Measurements from ENCODE around the gene BBLN. TPM values are rescaled to one million over a fixed set of nuclear protein-coding genes. Genes with fewer than 3 reads are reported as not detected.

The BBLN gene
- total RNA-seq, 2 experiments from 2014 or later, result 53.6 to 55.9 TPM

DNA sequence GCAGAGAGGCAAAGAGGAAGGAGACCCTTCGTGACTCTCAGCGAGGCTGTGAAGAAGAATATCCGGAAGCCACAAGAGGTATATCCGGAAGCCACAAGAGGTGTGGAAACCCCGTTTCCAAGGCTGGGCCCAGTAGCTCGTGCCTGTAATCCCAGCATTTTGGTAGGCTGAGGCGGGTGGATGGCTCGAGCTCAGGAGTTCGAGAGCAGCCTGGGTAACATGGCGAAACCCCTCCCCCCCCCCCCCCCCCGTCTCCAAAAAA, 612 bp upstream of the BBLN start:
- peak overlapping the region; percentile 89 for H3K4me3 Mint-ChIP-seq
- no peaks in the 10 kb centered on the region for H3K27me3 Mint-ChIP-seq
- Histone ChIP-seq H3K27ac (ENCODE audit: low read depth in 1 of 2, low read length in 2 of 2) (peak overlapping the region; percentile 48 to 86), H3K4me1 (ENCODE audit: insufficient read depth, low read length) (peaks cover 24% of the 10 kb centered on the region), H3K4me3 (ENCODE audit: low read length) (peak overlapping the region; percentile 97), H3K27me3 (ENCODE audit: control insufficient read depth in 1 of 2, insufficient read depth in 2 of 2, low read length in 2 of 2) (no peaks in the 10 kb centered on the region), H3K9me3 (ENCODE audit: control insufficient read depth in 1 of 2, insufficient read depth in 1 of 2, low read length in 2 of 2) (no peaks in the 10 kb centered on the region), H3K36me3 (ENCODE audit: insufficient read depth, low read length) (peaks cover 19% of the 10 kb centered on the region)
- peaks cover 20% of the 10 kb centered on the region for H3K4me1 Mint-ChIP-seq (ENCODE audit: low read depth)
- peak; percentile 61 for ATAC-seq (ENCODE audit: poor library complexity)
- TF ChIP-seq, protein P1, sequence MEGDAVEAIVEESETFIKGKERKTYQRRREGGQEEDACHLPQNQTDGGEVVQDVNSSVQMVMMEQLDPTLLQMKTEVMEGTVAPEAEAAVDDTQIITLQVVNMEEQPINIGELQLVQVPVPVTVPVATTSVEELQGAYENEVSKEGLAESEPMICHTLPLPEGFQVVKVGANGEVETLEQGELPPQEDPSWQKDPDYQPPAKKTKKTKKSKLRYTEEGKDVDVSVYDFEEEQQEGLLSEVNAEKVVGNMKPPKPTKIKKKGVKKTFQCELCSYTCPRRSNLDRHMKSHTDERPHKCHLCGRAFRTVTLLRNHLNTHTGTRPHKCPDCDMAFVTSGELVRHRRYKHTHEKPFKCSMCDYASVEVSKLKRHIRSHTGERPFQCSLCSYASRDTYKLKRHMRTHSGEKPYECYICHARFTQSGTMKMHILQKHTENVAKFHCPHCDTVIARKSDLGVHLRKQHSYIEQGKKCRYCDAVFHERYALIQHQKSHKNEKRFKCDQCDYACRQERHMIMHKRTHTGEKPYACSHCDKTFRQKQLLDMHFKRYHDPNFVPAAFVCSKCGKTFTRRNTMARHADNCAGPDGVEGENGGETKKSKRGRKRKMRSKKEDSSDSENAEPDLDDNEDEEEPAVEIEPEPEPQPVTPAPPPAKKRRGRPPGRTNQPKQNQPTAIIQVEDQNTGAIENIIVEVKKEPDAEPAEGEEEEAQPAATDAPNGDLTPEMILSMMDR (IDR thresholded peaks at IDR 0.05), result no peak
- DNase-seq, result peak; percentile 19 to 89 (median 46)
- POLR2A ChIA-PET, result interaction anchor here (0.6 to 4.4 kb wide), 11 partner anchors 10 to 394 kb away, joined by 3 to 29 read pairs (median 5); partner anchors contain the start of genes GOLGA2, NAIF1, PTGES2 and SWI5
- intact Hi-C loops (cut with DNase I, micrococcal nuclease), result loop anchor here in 1 of 2 experiments (10.0 kb wide), 1 partner anchor 935 kb away; no protein-coding TSS in a partner anchor
- CTCF ChIA-PET, result interaction anchor here (1.5 to 2.9 kb wide), 2 partner anchors 31 to 32 kb away, joined by 4 to 8 read pairs; partner anchors contain the start of gene CIZ1
- peaks cover 22% of the 10 kb centered on the region for H3K36me3 Mint-ChIP-seq (ENCODE audit: low read depth)
- no peaks in the 10 kb centered on the region for H3K9me3 Mint-ChIP-seq
- H3K27ac Mint-ChIP-seq, result peak overlapping the region; percentile 92

DNA sequence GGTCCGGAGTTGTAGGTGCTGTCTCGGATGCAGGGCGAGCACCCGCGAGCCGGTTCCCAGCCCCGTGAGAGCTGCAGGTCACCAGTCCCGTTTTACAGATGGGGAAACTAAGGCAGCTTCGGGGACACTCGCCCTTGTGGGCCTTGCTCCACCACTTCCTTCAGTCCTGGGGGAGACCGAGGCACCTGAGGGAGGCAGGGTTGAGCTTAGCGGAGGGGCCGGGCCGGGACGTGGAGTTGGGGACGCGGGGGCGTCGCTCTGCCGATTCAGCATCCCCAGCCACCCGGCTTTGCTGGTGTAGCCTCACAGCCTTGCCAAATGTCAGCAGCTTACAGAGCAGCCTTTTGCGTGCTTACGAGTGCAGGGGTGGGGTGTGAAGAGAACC, 530 bp downstream of the BBLN start:
- Histone ChIP-seq H3K36me3 (ENCODE audit: insufficient read depth, low read length) (peaks cover 22% of the 10 kb centered on the region), H3K4me1 (ENCODE audit: insufficient read depth, low read length) (peaks cover 24% of the 10 kb centered on the region), H3K27ac (ENCODE audit: low read depth in 1 of 2, low read length in 2 of 2) (peak overlapping the region; percentile 65 to 77), H3K4me3 (ENCODE audit: low read length) (peak overlapping the region; percentile 97), H3K9me3 (ENCODE audit: control insufficient read depth in 1 of 2, insufficient read depth in 1 of 2, low read length in 2 of 2) (no peaks in the 10 kb centered on the region), H3K27me3 (ENCODE audit: control insufficient read depth in 1 of 2, insufficient read depth in 2 of 2, low read length in 2 of 2) (no peaks in the 10 kb centered on the region)
- intact Hi-C loops (cut with DNase I, micrococcal nuclease), result loop anchor here (1.0 to 2.0 kb wide), 4 partner anchors 31 to 115 kb away; partner anchors contain the start of gene CIZ1 (in 1 of the 2)
- H3K36me3 Mint-ChIP-seq (ENCODE audit: low read depth), result peaks cover 25% of the 10 kb centered on the region
- H3K27me3 Mint-ChIP-seq, result no peaks in the 10 kb centered on the region
- no peaks in the 10 kb centered on the region for H3K9me3 Mint-ChIP-seq
- DNase-seq (peak in 9 of 14 experiments; percentile 12 to 62 (median 22)), ATAC-seq (ENCODE audit: poor library complexity) (peak; percentile 11)
- CTCF ChIA-PET, result interaction anchor here (0.6 to 2.9 kb wide), 4 partner anchors 30 to 1737 kb away, joined by 3 to 8 read pairs (median 3); partner anchors contain the start of gene CIZ1
- POLR2A ChIA-PET, result interaction anchor here (0.5 to 4.4 kb wide), 10 partner anchors 9 to 1731 kb away, joined by 3 to 29 read pairs (median 4); partner anchors contain the start of gene PTGES2
- H3K4me1 Mint-ChIP-seq (ENCODE audit: low read depth), result peaks cover 20% of the 10 kb centered on the region
- H3K27ac Mint-ChIP-seq, result peak overlapping the region; percentile 92
- peak overlapping the region; percentile 89 for H3K4me3 Mint-ChIP-seq
- TF ChIP-seq, protein P1 (IDR thresholded peaks at IDR 0.05), result no peak

DNA sequence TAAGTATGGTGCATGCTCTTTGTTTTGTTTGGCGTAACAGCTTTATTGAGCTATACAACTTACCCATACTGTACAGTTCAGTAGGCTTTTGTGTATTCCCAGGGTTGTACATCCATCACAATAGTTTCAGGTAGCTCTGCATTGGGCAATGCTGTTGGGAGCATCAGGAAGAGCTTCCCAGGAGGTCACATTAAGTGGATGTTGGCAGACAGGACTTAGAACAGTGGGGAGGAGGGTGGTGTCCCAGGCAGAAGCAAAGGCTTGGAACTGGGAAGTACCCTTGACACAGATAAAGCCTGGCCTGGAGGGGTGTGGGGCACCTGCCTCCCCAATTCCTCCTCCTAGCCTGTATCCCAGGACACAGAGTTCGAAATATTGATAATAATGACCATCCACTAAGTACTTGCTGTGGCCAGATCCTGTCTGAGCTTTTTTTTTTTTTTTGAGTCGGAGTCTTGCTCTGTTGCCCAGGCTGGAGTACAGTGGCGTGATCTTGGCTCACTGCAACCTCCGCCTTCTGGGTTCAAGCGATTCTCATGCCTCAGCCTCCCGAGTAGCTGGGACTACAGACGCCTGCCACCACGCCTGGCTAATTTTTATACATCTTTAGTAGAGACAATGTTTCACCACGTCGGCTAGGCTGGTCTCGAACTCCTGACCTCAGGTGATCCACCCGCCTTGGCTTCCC, 1.3 kb downstream of the BBLN start:
- intact Hi-C loops (cut with DNase I, micrococcal nuclease), result loop anchor here in 1 of 2 experiments (2.0 kb wide), 1 partner anchor 89 kb away; no protein-coding TSS in a partner anchor
- DNase-seq, result no peak
- peaks cover 20% of the 10 kb centered on the region for H3K4me1 Mint-ChIP-seq (ENCODE audit: low read depth)
- no peaks in the 10 kb centered on the region for H3K9me3 Mint-ChIP-seq
- peaks cover 32% of the 10 kb centered on the region for H3K36me3 Mint-ChIP-seq (ENCODE audit: low read depth)
- no peak for ATAC-seq (ENCODE audit: poor library complexity)
- ChIA-PET POLR2A (interaction anchor here (0.6 to 4.4 kb wide), 11 partner anchors 8 to 610 kb away, joined by 3 to 29 read pairs (median 4); partner anchors contain the start of genes GOLGA2, PTGES2, SWI5 and ZER1), CTCF (interaction anchor here (1.3 to 2.9 kb wide), 2 partner anchors 30 to 180 kb away, joined by 3 to 8 read pairs; partner anchors contain the start of gene CIZ1)
- no peak overlapping the region for H3K27ac ChIP-seq (ENCODE audit: low read depth in 1 of 2, low read length in 2 of 2)
- peak overlapping the region; percentile 97 for H3K4me3 ChIP-seq (ENCODE audit: low read length)
- no peaks in the 10 kb centered on the region for H3K9me3 ChIP-seq (ENCODE audit: control insufficient read depth in 1 of 2, insufficient read depth in 1 of 2, low read length in 2 of 2)
- peaks cover 28% of the 10 kb centered on the region for H3K36me3 ChIP-seq (ENCODE audit: insufficient read depth, low read length)
- peak overlapping the region; percentile 89 for H3K4me3 Mint-ChIP-seq
- H3K27ac Mint-ChIP-seq, result peak overlapping the region; percentile 92
- no peaks in the 10 kb centered on the region for H3K27me3 Mint-ChIP-seq
- peaks cover 24% of the 10 kb centered on the region for H3K4me1 ChIP-seq (ENCODE audit: insufficient read depth, low read length)
- H3K27me3 ChIP-seq (ENCODE audit: control insufficient read depth in 1 of 2, insufficient read depth in 2 of 2, low read length in 2 of 2), result no peaks in the 10 kb centered on the region
- TF ChIP-seq, protein P1 (IDR thresholded peaks at IDR 0.05), result no peak
